NOMO-1 treated with DMSO at 0.1 percent for 48 hours (cell line): Measurements from ENCODE around the gene PREB.

Experiments
- DNase-seq: peaks from one replicate; lab custom pipeline; 2025; ENCODE audit not compliant: unreplicated experiment; lab: John Stamatoyannopoulos, UW

Gene PREB

GRCh38 chr2:27096748-27097297, 37.6 kb downstream of the PREB start:
- no peak for DNase-seq

- peak; percentile 24 for DNase-seq
These were observed 38.4 kb downstream of the PREB start for GRCh38 chr2:27095745-27096651.

- no peak for DNase-seq
These were observed 39.0 kb downstream of the PREB start for GRCh38 chr2:27095427-27095744.

GRCh38 chr2:27094353-27094984, 40.0 kb downstream of the PREB start:
- no peak for DNase-seq

- DNase-seq, result no peak
These were observed 40.7 kb downstream of the PREB start for GRCh38 chr2:27093430-27094352.

- no peak for DNase-seq
These were observed 41.6 kb downstream of the PREB start for GRCh38 chr2:27092696-27093429.

- no peak for DNase-seq
These were observed 42.4 kb downstream of the PREB start for GRCh38 chr2:27091746-27092695.

- no peak for DNase-seq
These were observed 45.1 kb downstream of the PREB start for GRCh38 chr2:27089111-27089954.

GRCh38 chr2:27088634-27089033, 45.8 kb downstream of the PREB start:
- DNase-seq, result no peak

GRCh38 chr2:27087823-27088410, 46.5 kb downstream of the PREB start:
- DNase-seq, result no peak

- DNase-seq, result no peak
These were observed 47.5 kb downstream of the PREB start, which contains the start of gene KHK for GRCh38 chr2:27086724-27087593. KHK (plus strand) TSS chr2:27086772; CDS start chr2:27087260, 488 bp downstream.

- peak; percentile 88 for DNase-seq
These were observed 48.2 kb downstream of the PREB start for GRCh38 chr2:27086090-27086723.

- DNase-seq, result peak; percentile 15
These were observed 48.8 kb downstream of the PREB start for GRCh38 chr2:27085673-27086089.

GRCh38 chr2:27085062-27085672, 49.3 kb downstream of the PREB start:
- no peak for DNase-seq

- DNase-seq, result no peak
These were observed 50.0 kb downstream of the PREB start for GRCh38 chr2:27084297-27085061.
